ENCODE data around the gene SDC4.

SDC4 gene

DNA sequence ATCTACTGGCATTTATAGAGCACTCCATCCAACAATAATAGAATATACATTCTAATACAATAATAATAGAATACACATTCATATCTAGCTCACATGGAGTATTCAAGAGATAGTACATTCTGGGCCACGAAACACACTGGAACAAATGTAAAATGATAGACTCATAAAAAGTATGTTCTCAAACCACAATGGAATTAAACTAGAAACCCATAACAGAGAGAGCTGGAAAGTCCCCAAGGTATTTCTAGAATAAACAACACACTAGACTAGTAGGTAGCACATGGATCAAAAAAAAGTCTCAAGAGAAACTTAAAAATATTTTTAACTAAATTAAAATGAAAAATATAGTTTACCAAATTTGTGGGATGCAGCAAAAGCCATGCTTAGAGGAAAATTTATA lies 39.0 kb upstream of the SDC4 start:
- DNase-seq (ENCODE audit: low read depth), result no peak
- TF ChIP-seq CTCF (IDR thresholded peaks at IDR 0.05; ENCODE audit: control insufficient read depth, insufficient read depth, low read depth, low read length, missing control alignments), result no peak
- no peak overlapping the region for H3K4me3 ChIP-seq (ENCODE audit: control insufficient read depth, low read depth, low read length)

GRCh38 chr20:45378191-45378590 lies 30.0 kb upstream of the SDC4 start, which contains the start of gene TP53TG5:
TSS of gene TP53TG5 (minus strand) at chr20:45378325. CDS start at chr20:45378236, 89 bp downstream.
- H3K4me3 ChIP-seq (ENCODE audit: control insufficient read depth, low read depth, low read length), result no peak within 1 kb of the TSS
- no peak for DNase-seq (ENCODE audit: low read depth)
- TF ChIP-seq CTCF (IDR thresholded peaks at IDR 0.05; ENCODE audit: control insufficient read depth, insufficient read depth, low read depth, low read length, missing control alignments), result no peak

DNA sequence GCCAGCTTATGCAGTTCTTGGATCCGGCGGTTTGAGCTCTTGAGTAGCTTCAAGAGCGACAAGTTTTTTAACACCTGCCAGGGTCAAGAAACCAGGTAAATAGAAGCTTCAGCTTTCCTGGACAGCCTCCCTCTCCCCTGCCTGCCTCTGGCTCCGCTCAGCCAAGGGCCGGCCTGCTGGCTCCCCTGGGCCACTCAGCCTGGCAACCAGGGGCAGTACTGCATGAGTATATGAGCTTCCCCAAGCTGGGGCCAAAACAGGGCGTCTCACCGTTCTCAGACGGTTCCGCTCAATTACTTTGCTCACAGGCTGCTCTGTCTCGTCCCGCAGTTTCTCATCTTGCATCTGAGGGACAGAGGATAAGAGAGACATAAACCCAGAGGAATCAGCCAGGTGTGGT lies 29.0 kb upstream of the SDC4 start:
- H3K4me3 ChIP-seq (ENCODE audit: control insufficient read depth, low read depth, low read length), result no peak overlapping the region
- no peak for TF ChIP-seq CTCF (IDR thresholded peaks at IDR 0.05; ENCODE audit: control insufficient read depth, insufficient read depth, low read depth, low read length, missing control alignments)
- DNase-seq (ENCODE audit: low read depth), result no peak

GRCh38 chr20:45374966-45375365 lies 26.7 kb upstream of the SDC4 start:
- DNase-seq (ENCODE audit: low read depth), result no peak
- H3K4me3 ChIP-seq (ENCODE audit: control insufficient read depth, low read depth, low read length), result no peak overlapping the region
- no peak for TF ChIP-seq CTCF (IDR thresholded peaks at IDR 0.05; ENCODE audit: control insufficient read depth, insufficient read depth, low read depth, low read length, missing control alignments)

DNA sequence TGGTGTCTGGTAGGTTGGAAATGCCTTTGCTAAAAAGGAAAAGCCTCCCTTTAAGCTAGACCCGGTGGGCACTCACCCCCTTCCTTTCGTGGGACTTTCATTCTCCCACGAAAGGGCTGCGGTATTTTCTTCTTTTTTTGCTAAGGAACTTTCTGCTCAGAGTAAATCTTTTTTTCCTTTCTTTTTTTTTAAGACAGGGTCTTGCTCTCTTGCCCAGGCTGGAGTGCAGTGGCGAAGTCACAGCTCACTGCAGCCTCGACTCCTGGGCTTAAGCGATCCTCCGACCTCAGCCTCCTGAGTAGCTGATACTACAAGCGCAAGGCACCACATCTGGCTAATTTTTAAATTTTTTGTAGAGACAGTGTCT lies 25.9 kb upstream of the SDC4 start:
- TF ChIP-seq CTCF (IDR thresholded peaks at IDR 0.05; ENCODE audit: control insufficient read depth, insufficient read depth, low read depth, low read length, missing control alignments), result no peak
- no peak for DNase-seq (ENCODE audit: low read depth)
- H3K4me3 ChIP-seq (ENCODE audit: control insufficient read depth, low read depth, low read length), result peak overlapping the region; percentile 45

- peak; percentile 96 for TF ChIP-seq CTCF (IDR thresholded peaks at IDR 0.05; ENCODE audit: control insufficient read depth, insufficient read depth, low read depth, low read length, missing control alignments)
- no peak for DNase-seq (ENCODE audit: low read depth)
- H3K4me3 ChIP-seq (ENCODE audit: control insufficient read depth, low read depth, low read length), result peak overlapping the region; percentile 45
These were observed 25.3 kb upstream of the SDC4 start for GRCh38 chr20:45373353-45374100.
